ENCODE data around the gene HDLBP.
"Not testable (repeated sequence)": the region's sequence is repeated elsewhere in the genome, so short reads cannot be mapped to it uniquely, and the experiment has no call there.

The HDLBP gene

DNA sequence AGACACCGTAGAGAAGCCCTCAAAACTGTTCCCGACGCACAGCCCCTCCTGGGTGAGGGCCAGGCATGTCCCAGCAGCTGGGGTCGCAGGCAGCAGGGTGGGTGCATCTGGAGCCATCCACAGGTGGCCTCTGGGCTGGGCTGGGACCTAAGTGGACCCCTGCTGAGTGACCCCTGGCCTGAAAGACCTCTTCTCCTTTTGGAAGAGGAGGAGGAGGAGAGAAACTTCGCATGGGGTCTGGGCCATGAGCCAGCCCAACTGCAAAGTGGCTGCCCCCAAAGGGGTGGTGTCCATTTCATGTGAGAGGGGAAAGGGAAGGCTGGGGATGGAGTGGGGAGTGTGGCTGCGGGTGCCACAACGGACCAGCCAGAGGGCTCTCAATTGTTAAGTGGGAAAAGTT lies 101.9 kb downstream of the HDLBP start:
- no peak for DNase-seq (ENCODE audit: low read depth in 2 of 2)

DNA sequence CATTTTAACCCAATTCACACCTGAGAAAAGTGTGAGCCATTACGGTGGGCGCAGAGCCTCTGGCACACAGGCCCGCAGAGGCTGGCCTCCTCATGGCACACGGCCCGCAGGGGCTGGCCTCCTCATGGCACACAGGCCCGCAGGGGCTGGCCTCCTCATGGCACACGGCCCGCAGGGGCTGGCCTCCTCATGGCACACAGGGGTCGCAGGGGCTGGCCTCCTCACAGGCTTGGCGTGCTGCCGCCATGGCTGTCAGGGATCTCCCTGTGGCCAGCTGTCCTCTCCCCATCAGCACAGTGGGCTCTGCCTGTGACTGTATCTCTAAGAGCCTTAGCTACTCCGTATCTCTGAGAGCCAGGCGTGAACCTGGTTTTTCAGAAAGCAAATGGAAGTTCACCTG lies 102.4 kb downstream of the HDLBP start:
- DNase-seq (ENCODE audit: low read depth in 2 of 2): no peak

DNA sequence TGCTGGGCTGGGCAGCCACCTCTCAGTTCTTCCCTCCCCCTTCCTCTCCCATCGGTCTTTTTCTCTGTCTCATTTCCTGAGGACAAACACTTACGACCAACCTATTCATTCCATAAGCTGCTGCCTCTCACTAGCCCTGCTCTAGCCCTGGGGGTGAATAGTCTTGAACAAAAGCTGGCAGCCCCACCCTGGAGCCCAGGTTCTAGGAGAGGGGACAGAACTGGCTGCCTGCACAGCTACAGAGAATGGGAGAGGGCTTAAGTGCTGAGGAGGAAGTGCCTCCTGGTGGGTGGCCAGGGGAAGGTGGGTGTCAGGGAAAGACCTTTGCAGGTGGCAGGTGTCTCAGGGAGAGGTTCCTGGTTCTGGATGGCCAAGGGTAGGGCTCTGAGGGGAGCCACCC lies 104.2 kb downstream of the HDLBP start:
- no peak for DNase-seq (ENCODE audit: low read depth in 2 of 2)

DNA sequence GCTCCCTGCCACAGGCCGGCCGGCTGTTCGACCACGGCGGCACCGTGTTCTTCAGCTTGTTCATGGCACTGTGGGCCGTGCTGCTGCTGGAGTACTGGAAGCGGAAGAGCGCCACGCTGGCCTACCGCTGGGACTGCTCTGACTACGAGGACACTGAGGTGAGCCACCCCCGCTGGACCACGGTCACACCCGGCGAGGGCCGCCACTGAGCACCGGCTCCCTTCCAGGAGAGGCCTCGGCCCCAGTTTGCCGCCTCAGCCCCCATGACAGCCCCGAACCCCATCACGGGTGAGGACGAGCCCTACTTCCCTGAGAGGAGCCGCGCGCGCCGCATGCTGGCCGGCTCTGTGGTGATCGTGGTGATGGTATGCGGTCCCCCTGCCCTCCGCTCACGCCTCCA lies 106.2 kb downstream of the HDLBP start:
- DNase-seq (ENCODE audit: low read depth in 2 of 2): no peak

DNA sequence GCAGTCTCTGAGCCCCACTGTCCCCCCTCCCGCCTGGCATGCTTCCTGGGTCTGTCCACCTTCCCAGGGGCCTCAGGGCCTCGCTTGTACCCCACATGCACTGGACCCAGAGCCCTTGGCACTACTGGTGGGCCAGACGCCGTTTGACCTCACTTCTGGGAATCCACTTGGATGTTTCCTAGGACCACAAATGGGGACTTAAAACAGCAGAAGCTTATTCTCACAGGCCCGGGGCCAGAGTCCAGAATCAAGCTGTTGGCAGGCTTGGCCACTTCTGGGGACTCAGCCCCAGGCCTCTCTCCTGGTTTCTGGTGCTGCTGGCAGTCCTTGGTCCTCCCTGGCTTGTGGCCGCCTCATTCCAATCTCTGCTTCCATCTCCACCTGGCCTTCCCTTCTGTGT lies 107.4 kb downstream of the HDLBP start:
- no peak for DNase-seq (ENCODE audit: low read depth in 2 of 2)

DNA sequence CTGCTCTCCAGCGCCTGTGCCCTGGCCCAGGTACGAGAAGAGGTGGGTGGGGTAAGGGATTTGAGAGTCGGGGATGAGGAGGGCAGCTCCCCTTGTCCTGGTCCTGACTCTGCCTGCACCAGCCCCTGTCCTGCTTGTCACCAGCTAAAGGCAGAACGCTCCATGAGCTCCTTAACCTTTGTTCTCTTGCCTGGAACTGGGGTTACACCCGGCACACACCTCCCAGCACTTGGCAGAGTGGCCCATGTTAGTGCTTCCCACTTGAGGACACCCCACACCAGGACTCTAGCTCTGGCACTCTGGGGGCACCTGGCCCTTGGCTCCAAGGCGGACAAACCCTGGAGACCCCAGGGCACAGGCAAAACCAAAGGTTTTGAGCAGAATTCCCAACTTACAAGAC lies 107.8 kb downstream of the HDLBP start:
- no peak for DNase-seq (ENCODE audit: low read depth in 2 of 2)

DNA sequence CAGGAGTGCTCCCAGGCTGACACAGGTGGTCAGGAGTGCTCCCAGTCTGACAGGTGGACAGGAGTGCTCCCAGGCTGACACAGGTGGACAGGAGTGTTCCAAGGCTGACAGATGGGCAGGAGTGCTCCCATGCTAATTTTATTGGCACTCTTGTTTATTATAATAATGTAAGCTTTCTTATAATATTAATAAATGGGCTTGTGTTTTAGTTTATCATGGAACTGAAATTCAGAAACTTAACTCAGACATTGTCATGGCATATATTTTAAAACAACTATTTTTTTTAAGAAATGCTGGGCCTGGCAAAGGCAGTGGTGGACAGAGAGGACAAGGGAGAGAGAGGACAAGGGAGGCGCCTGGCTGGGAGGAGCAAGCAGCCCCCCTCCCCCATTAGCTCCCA lies 108.3 kb downstream of the HDLBP start:
- DNase-seq (ENCODE audit: low read depth in 2 of 2): no peak

DNA sequence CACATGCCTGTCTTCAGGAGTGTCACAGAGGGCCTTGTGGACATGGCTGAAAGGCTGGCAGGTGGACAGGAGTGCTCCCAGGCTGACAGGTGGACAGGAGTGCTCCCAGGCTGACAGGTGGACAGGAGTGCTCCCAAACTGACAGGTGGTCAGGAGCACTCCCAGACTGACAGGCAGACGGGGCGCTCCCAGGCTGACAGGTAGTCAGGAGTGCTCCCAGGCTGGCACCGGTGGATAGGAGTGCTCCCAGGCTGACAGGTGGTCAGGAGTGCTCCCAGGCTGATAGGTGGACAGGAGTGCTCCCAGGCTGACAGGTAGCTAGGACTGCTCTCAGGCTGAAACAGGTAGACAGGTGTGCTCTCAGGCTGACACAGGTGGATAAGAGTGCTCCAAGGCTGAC lies 110.4 kb downstream of the HDLBP start:
- DNase-seq (ENCODE audit: low read depth in 2 of 2): no peak

DNA sequence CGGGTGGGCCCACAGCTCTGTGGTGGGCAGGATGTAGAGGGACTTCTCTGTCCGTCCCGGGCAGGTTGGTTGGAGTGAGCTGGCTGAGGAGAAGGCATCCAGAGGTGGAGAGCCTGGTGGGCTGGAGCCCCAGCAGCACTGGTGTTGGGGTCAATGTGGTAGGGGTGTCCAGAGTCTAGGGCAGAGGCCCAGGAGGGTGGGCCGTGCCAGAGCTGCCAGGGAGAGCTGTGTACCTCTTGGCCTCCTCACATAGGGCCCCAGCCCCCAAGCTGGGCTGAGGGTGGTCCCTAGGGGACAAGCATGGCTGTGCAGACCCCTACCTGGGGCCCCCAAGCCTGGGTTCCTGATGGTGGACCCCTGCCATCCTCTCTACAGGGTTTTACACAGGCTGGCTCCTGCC lies 111.0 kb downstream of the HDLBP start:
- no peak for DNase-seq (ENCODE audit: low read depth in 2 of 2)

DNA sequence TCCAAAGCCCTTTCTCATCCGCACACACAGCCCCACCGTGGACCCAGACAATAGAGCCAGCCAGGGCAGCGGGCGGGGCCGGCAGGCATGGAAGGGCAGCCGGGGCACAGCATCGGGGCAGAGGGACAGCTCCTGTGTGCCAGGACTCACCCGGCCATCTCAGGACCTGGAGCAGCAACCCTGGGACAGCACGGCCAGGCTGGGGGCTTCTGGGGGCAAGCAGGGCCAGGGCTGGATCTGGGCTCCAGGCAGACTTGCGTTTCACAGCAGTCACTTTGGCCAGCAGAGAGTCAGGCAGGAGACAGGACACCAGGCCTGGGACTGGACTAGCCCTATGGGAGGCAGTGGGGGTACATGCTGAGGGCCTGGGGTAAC lies 111.5 kb downstream of the HDLBP start:
- DNase-seq (ENCODE audit: low read depth in 2 of 2): no peak

DNA sequence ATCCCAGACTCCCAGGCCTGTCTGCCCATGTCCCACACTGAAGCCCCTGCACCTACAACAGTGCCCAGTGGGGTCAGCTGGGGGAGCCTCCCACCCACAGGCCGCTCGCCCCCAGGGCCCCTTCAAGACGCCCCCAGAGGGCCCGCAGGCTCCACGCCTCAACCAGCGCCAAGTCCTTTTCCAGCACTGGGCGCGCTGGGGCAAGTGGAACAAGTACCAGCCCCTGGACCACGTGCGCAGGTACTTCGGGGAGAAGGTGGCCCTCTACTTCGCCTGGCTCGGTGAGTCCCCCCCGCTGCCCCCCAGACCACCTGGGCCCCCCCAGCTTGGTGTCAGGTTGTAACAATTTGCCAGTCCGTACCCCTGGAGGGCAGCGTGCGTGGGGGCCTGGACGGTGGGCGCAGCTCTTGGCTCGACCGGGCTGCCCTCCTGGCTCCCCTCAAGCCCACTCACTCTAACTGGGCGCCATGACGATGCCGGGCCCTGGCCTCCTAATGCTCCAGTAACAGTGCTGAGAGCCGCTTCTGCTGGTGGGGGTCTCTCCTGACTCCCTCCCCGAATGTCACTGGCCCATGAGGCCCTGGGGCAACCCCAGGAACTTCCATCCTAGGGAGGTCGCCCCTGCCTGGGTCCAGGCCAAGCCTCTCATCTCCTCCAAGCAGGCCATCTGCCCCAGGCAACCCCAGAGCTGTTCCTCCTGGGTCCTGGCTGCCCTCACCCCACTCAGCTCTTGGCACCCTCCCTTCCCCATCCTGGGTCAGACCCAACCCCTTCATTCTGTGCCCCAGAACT lies 112.1 kb downstream of the HDLBP start:
- no peak for DNase-seq (ENCODE audit: low read depth in 2 of 2)

DNA sequence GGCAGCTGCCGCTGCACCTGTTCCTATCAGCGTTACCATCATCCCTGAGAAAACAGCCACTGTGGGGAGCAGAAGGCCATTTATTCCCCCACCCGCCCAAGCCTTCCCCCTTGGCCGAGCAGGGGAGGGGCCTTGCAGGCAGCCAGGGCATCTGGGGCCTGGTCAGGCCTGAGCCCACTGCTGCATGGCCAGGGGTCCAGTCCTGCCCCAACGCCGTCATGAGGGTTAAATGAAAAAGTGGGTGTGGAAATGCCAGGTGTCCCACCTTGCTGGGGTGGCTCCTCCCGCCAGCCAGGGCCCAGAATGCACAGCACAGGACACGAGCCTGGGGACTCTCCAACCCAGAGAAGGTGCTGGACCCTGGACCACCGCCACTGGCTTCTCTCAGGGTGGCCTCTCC lies 112.8 kb downstream of the HDLBP start:
- no peak for DNase-seq (ENCODE audit: low read depth in 2 of 2)

DNA sequence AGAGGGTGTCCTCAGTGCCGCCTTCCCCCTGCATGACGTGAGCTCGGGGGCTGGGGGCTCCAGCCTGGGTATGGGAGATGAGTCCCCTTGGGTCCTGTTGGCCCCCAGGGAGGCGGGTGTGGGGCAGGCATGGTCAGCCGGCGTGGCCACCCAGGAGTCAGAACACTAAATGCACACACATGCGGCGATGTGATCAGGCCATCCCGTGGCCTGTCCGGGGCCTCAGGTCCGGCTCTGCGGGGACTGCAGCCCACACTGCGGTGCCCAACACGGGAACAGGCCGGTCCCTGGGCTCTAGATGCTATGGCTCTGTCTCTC lies 113.2 kb downstream of the HDLBP start:
- no peak for DNase-seq (ENCODE audit: low read depth in 2 of 2)

DNA sequence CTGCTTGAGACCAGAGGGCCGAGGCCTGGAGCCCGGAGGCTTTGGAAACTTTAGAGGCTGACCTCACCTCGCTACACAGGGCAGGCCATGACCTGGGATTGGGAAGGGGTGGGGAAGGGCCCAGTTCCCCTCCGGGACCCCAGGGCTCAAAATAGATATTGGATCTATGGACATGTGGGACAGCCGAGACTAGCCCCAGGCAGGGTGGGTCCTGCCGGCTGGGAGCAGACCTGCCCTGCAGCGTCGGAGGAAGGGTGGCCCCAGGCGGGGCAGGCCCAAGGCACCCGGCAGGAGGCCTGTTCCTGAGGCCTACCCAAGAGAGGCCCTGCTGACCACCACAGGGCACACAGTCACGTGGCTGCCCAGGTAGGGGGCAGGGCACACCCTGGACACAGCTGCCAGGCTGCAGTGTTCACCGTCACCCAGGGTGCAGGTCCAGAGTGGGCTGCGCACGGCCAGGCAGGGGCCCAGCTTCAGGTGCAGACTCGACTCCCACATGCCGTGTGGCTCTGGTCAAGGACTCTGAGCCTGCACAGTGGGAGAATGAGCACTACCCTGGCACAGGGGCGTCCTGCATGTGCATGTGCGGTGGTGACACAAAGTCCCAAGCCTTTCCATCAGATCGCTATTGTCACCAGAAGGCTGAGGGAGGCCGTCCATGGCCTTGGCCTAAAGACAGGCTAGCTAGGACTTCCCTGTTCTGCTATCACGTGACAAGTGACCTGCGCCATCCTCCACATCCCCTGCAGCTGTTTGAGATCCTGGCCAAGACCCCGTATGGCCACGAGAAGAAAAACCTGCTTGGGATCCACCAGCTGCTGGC lies 113.8 kb downstream of the HDLBP start:
- no peak for DNase-seq (ENCODE audit: low read depth in 2 of 2)

DNA sequence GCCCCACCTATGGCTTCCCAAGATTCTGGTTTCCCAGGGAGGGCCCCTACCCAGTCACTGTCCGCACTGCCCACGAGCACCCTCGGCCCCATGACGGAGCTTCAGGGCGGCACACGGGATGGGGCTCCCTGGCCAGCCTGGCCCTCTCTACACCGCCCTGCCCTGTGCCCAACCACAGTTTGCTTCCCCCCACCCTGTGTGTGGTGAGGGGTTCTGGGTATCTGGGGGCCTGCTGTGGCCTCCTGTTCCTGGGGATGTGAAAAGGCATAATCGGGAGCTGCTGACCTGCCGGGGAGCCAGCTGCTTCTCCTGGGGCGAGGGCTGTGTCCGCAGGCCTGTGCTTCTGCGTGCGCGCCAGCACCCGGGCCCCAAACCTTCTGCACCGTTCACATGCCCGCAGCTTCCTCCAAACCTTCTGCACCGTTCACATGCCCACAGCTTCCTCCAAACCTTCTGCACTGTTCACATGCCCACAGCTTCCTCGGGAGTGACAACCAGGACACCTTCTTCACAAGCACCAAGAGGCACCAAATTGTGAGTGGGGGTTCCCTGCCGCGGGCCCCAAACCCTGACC lies 114.6 kb downstream of the HDLBP start:
- DNase-seq (ENCODE audit: low read depth in 2 of 2): no peak

DNA sequence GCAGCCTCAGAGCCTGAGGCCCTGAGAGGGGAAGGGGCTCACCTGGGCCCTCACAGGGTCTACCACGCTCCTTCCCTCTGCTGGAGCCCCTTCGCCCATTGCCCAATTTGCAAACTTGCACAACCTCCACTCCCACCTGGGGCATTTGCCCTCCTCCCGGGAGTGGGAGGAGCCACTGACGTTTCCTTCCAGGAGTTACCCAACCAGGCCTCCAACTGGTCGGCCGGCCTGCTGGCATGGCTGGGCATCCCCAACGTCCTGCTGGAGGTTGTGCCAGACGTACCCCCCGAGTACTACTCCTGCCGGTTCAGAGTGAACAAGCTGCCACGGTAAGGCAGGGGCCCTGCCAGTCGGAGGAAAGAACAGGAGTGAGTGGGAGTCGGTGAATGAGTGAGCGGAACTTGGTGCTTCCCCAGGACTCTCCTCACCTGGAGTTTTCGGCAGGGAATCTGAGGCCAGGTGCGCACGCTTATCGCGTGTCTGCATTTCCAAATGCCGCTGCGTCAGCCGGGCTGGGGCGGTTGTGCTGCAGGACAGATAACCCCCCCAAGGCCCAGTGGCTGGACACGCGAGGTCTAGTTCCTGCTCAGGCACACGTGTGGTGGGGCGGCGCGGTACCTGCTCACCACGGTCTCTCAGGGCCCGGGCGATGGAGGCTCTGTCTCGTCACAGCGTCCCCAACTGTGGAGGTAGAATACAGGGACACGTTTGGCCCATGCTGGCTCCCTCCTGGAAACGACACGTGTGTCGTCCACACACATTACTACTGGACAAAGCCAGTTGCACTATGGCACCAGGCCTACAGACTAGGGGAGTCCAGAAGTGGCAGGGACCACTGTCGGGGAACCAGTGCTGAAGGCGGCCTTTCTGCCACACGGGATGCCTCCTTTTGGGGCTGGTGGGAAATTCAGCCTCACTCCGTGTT lies 115.3 kb downstream of the HDLBP start:
- no peak for DNase-seq (ENCODE audit: low read depth in 2 of 2)

DNA sequence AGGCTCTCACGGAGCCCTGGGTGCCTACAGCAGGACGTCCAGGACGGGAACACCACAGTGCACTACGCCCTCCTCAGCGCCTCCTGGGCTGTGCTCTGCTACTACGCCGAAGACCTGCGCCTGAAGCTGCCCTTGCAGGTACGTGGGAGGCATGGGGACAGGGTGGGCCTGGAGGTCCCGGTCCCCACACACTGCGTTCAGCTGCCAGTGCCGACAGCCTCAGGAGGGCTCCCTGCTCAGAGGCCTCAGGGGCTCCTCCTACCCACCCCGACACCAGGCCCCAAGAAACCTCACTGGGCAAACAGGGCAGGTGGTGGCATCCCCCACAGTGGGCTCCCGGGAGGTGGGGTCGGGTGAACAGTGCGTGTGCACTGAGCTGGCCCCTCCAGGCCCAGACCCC lies 116.2 kb downstream of the HDLBP start:
- no peak for DNase-seq (ENCODE audit: low read depth in 2 of 2)

DNA sequence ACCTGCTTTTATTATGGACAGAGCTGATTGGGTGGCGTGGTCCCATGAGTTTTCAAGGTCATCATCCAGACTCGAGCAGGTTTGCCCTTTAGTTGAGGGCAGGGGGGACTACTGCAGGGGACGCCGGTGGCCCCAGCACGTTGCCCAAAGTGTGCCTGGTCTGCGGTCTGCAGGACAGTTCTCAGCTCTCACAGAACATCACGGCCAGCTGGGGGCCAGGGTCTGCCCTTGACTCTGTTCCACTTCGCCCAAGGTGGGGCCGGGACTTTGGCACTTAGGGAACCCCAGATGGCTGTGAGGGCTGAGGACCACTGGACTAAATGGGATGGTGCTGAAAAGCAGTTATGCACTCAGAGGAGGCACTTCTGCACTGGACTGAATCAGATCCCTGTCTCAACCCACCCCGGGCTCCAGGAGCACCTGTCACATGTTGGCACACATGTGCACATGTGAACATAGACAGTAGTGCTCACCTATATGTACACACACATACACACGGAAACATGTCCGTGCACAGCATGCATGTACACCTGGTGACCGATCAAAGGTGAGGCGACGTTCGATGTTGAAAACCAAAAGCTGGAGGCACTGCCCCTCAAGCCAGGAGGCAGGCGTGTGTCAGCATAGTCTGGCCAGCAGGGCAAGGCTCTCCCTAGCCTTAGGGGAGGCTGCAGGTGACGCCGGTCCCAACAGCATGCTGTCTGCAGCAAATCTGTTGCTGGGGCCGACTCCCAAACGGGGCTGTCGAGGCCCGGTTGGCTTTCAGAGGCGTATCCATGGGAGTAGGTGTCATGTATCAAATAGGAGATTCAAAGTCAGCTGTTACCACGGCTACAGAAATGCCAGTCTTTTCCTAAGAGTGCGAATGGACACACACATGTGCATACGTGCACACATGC lies 116.8 kb downstream of the HDLBP start:
- no peak for DNase-seq (ENCODE audit: low read depth in 2 of 2)

DNA sequence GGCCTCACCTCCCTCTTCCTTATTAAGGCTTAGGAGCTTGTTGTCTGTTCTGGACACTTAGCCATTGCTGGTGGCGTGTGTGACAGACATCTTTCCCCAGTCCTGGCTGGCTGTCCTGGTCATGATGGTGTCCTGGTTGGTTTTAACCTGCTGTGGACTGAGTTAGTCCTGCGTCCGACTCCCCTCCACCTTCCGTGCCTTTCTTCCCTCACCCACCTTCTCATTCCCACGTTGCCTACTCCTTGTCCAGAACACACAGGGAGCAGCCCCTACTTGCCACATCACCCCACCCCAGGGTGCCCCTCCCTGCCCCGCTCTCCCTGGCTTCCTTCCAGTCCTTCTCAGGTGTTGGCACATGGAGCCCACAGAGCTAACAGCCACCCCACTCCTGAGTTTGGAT lies 117.5 kb downstream of the HDLBP start:
- no peak for DNase-seq (ENCODE audit: low read depth in 2 of 2)

DNA sequence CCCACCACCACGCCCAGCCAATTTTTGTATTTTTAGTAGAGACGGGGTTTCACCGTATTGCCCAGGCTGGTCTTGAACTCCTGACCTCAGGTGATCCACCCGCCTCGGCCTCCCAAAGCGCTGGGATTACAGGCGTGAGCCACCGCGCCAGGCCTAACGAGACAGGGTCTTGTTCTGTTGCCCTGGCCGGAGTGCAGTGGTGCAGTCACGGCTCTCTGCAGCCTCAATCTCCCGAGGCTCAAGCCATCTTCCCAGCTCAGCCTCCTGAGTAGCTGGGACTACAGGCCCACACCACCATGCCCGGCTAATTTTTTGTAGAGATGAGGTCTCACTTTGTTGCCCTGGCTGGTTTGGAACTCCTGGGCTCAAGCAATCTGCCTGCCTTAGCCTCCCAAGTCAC lies 118.2 kb downstream of the HDLBP start:
- DNase-seq (ENCODE audit: low read depth in 2 of 2): not testable (repeated sequence)

DNA sequence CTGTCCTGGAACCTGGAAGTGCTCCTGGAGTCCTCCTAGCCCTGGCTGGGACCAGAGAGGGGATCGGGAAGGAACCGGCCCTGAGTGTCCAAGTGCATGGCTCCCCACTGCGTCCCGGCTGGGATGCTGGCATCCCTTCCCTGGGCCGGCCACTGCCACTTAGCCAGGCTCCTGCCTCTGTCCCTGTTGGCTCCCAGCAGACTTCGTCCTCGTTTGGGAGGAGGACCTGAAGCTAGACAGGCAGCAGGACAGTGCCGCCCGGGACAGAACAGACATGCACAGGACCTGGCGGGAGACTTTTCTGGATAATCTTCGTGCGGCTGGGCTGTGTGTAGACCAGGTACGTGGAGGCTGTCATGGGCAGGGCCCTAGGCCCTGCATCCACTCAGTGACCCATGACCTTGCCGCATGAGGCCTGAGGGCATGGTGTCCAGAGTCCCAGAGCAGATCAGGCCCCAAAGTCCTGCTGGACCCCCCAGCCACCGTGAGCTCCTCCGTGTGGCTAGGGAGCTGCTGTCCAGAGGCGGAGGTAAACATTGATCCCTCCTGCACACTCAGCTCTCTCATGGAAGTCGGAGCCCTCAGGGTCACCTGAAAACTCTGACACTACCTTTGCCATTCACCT lies 119.9 kb downstream of the HDLBP start:
- no peak for DNase-seq (ENCODE audit: low read depth in 2 of 2)
